ENCODE measurements around the gene RWDD4. TPM values are rescaled to one million over a fixed set of nuclear protein-coding genes. Genes with fewer than 3 reads are reported as not detected.

The RWDD4 gene
- total and polyA plus RNA-seq, 9 of the 15 experiments (the other 6 are each of a cell fraction or from before 2014, with no cell fraction given): 8.4 to 32.5 (median 24.2) TPM

DNA sequence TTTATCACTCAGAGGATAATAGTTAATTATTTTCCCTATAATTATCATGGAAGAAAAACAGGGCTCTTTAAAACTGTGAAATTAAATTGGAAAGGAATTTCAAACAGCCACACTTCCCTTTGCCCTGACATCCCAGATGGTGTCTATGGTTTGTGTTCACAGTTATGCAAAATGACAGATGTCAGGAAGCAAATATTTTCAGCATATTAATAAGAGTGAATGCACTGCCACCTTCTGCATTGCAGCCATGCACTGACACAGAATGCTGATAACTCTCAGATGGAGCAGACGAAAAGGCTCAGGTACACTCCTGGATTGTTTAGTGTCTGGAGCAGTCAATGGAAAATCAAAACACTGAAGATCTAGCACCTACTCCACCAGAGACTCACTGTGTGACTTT is 57.6 kb downstream of the RWDD4 start (continued):
- TF ChIP-seq, protein P1, sequence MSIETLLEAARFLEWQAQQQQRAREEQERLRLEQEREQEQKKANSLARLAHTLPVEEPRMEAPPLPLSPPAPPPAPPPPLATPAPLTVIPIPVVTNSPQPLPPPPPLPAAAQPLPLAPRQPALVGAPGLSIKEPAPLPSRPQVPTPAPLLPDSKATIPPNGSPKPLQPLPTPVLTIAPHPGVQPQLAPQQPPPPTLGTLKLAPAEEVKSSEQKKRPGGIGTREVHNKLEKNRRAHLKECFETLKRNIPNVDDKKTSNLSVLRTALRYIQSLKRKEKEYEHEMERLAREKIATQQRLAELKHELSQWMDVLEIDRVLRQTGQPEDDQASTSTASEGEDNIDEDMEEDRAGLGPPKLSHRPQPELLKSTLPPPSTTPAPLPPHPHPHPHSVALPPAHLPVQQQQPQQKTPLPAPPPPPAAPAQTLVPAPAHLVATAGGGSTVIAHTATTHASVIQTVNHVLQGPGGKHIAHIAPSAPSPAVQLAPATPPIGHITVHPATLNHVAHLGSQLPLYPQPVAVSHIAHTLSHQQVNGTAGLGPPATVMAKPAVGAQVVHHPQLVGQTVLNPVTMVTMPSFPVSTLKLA (conservative IDR thresholded peaks at IDR 0.05): no peak
- no peak for TF ChIP-seq RBM25 (IDR thresholded peaks at IDR 0.05; ENCODE audit: low read depth, low read length, severe bottlenecking)
- TF ChIP-seq ZNF124 (CRISPR knock-in tag; IDR thresholded peaks at IDR 0.05): no peak

- Histone ChIP-seq H3K79me2 (ENCODE audit: control insufficient read depth, insufficient read depth, low read length) (no peaks in the 10 kb centered on the region), H3K9me3 (replicated peaks; ENCODE audit: control insufficient read depth, insufficient read depth, low read depth, low read length) (no peaks in the 10 kb centered on the region), H2AFZ (ENCODE audit: low read depth, low read length) (no peak overlapping the region), H3K36me3 (ENCODE audit: control insufficient read depth, insufficient read depth, low read length) (no peaks in the 10 kb centered on the region), H3K27me3 (ENCODE audit: control insufficient read depth in 2 of 2, insufficient read depth in 2 of 2, low read length in 2 of 2) (peaks cover 1 to 2% of the 10 kb centered on the region in 2 experiments; a peak in 3 of 5 replicates), H4K20me1 (replicated peaks; ENCODE audit: control insufficient read depth, insufficient read depth, low read length) (no peaks in the 10 kb centered on the region), H3K27ac (ENCODE audit: extremely low read depth, low read depth, low read length) (no peak overlapping the region), H3K4me2 (ENCODE audit: insufficient read depth, low read length) (no peak overlapping the region), H3K9ac (ENCODE audit: insufficient read depth in 1 of 2, low read depth in 2 of 2, low read length in 2 of 2) (no peak overlapping the region), H3K4me3 (no peak overlapping the region), H3K4me1 (replicated peaks in 1 of 2; ENCODE audit: control insufficient read depth in 2 of 2, insufficient read depth in 2 of 2, low read length in 2 of 2) (no peaks in the 10 kb centered on the region; a peak in 1 of 5 replicates), H3K9me1 (ENCODE audit: control insufficient read depth, insufficient read depth, low read length) (no peaks in the 10 kb centered on the region)
- ChIA-PET POLR2A (interaction anchor here (1.0 to 1.4 kb wide), 3 partner anchors 10 to 21 kb away, joined by 3 read pairs; no protein-coding TSS in a partner anchor), CTCF (ENCODE audit: low intra/inter-chr PET ratio) (interaction anchor here (1.1 kb wide), 1 partner anchor 128 kb away, joined by 3 read pairs; no protein-coding TSS in a partner anchor)
- ATAC-seq (peak; percentile 75), DNase-seq (ENCODE audit: extremely low read depth in 1 of 4, low spot score in 3 of 4) (peak in 2 of 4 experiments; percentile 23 to 30), FAIRE-seq (peak; percentile 68)
- 19% methylated on average over 3 of the region's 3 CpGs for WGBS (ENCODE audit: insufficient coverage, low coverage, missing lambda C conversion rate)
- intact Hi-C loops (cut with micrococcal nuclease) (loop anchor here (2.0 kb wide), 1 partner anchor 95 kb away; the partner anchor contains the start of gene ING2), in situ Hi-C loops (cut with MboI) (loop anchor here (10.0 kb wide), 2 partner anchors 125 to 875 kb away; no protein-coding TSS in a partner anchor)
- no TSS peak for BruUV-seq (replicated peaks)
- TF ChIP-seq SRF (CRISPR knock-in tag; IDR thresholded peaks at IDR 0.05): no peak
- TF ChIP-seq REST (IDR thresholded peaks at IDR 0.05; ENCODE audit: borderline replicate concordance): peak; percentile 49; the same call in 1 of the 2 replicates
- TF ChIP-seq REST (CRISPR knock-in tag; IDR thresholded peaks at IDR 0.05; ENCODE audit: low read depth): no peak
- no peak for TF ChIP-seq NCOR1 (IDR thresholded peaks at IDR 0.05)
- TF ChIP-seq KLF16 (IDR thresholded peaks at IDR 0.05): no peak
- TF ChIP-seq ZNF76 (CRISPR knock-in tag; IDR thresholded peaks at IDR 0.05; ENCODE audit: borderline replicate concordance): no peak
These were observed 58.7 kb downstream of the RWDD4 start for GRCh38 chr4:183600189-183600685.
